ENCODE measurements around the gene AIRE.

GRCh38 chr21:44291078-44291935, 5.6 kb downstream of the AIRE start:
- TF ChIP-seq POLR2AphosphoS5 (IDR thresholded peaks at IDR 0.05; ENCODE audit: borderline replicate concordance, low read depth, low read length), result no peak
- no peak for TF ChIP-seq EZH2 (IDR thresholded peaks at IDR 0.05)

Measured in SK-N-MC (cell line).